H1 (cell line): ENCODE measurements around the gene OSBPL3. TPM values are rescaled to one million over a fixed set of nuclear protein-coding genes. Genes with fewer than 3 reads are reported as not detected.

Experiments used
- CTCF ChIA-PET: fragments of 300-600 bp; sonication (Branson Sonifier 250); formaldehyde crosslinking; loops from one replicate; lab custom pipeline; 2021; ENCODE audit not compliant: partially characterized antibody; lab: Charles Lee
- POLR2A ChIA-PET: fragments of 300-600 bp; sonication (Branson Sonifier 250); formaldehyde crosslinking; loops from one replicate; lab custom pipeline; 2021; ENCODE audit warnings: inconsistent platforms; ENCODE audit not compliant: partially characterized antibody; lab: Charles Lee
- DNase-seq, 2 experiments: peaks; one replicate each; pipeline versions ENCODE4 v3.0.0 to v3.0.0-alpha.2; 2010 to 2022; ENCODE audit warnings: low spot score in 2 of 2, low read depth in 1 of 2, mixed read lengths in 1 of 2
- FAIRE-seq: peaks from 2 replicates; lab custom pipeline; 2011; peaks lifted over from hg19 to GRCh38; lab: Jason Lieb, UNC
- H2AFZ ChIP-seq: 2 replicates; pipeline ENCODE4 v1.8.1; 2012; ENCODE audit warnings: low read length, inconsistent platforms
- H2AK5ac ChIP-seq: 2 replicates; pipeline ENCODE4 v1.6.1; 2013; ENCODE audit warnings: low read depth, low read length
- H2BK120ac ChIP-seq: replicated peaks from 2 replicates; pipeline ENCODE3; 2013; ENCODE audit warnings: low read depth, low read length, inconsistent platforms
- H2BK12ac ChIP-seq: 2 replicates; pipeline ENCODE4 v1.6.1; 2013; ENCODE audit warnings: low read depth, low read length
- H2BK15ac ChIP-seq: 2 replicates; pipeline ENCODE4 v1.6.1; 2013; ENCODE audit warnings: low read length
- H2BK20ac ChIP-seq: 2 replicates; pipeline ENCODE4 v1.6.1; 2013; ENCODE audit warnings: low read length
- H2BK5ac ChIP-seq: 2 replicates; pipeline ENCODE4 v1.6.1; 2013; ENCODE audit warnings: low read depth, low read length
- H3K14ac ChIP-seq: 2 replicates; pipeline ENCODE4 v1.6.1; 2013; ENCODE audit warnings: inconsistent platforms; ENCODE audit not compliant: insufficient read length
- H3K18ac ChIP-seq: 2 replicates; pipeline ENCODE4 v1.6.1; 2013; ENCODE audit warnings: low read length; ENCODE audit errors: extremely low read depth
- H3K23ac ChIP-seq: 2 replicates; pipeline ENCODE4 v1.6.1; 2013; ENCODE audit warnings: inconsistent platforms; ENCODE audit not compliant: insufficient read length
- H3K23me2 ChIP-seq: 2 replicates; pipeline ENCODE4 v1.6.1; 2013; ENCODE audit warnings: low read depth, low read length
- H3K27ac ChIP-seq: 2 replicates; pipeline ENCODE4 v1.6.1; 2011; ENCODE audit warnings: low read depth, low read length, inconsistent platforms
- H3K27me3 ChIP-seq, 4 experiments: replicated peaks in 1 of 4; 1 replicate in 1 of 4; 2 replicates in 3 of 4; pipeline versions ENCODE4 v1.6.1 to v1.8.1; 2011 to 2013; ENCODE audit warnings: low read length in 3 of 4, mild to moderate bottlenecking in 3 of 4, inconsistent platforms in 2 of 4, mixed read lengths in 2 of 4, moderate library complexity in 1 of 4; ENCODE audit not compliant: control insufficient read depth in 3 of 4, insufficient read depth in 3 of 4; ENCODE audit errors: extremely low read depth in 1 of 4
- H3K36me3 ChIP-seq, 4 experiments: 2 replicates each; pipeline versions ENCODE4 v1.6.1 to v1.8.1; 2011 to 2013; ENCODE audit warnings: mild to moderate bottlenecking in 4 of 4, low read length in 3 of 4, moderate library complexity in 2 of 4, control low read depth in 1 of 4, inconsistent platforms in 1 of 4; ENCODE audit not compliant: insufficient read depth in 4 of 4, control insufficient read depth in 2 of 4
- H3K4ac ChIP-seq: replicated peaks from 2 replicates; pipeline ENCODE3; 2013; ENCODE audit warnings: low read length, low read depth, mixed read lengths, inconsistent platforms; ENCODE audit not compliant: insufficient read length
- H3K4me1 ChIP-seq, 4 experiments: replicated peaks in 1 of 4; 1 replicate in 1 of 4; 2 replicates in 3 of 4; pipeline versions ENCODE4 v1.6.1 to v1.8.1; 2011 to 2013; ENCODE audit warnings: low read length in 3 of 4, inconsistent platforms in 2 of 4, mixed read lengths in 1 of 4; ENCODE audit not compliant: insufficient read depth in 4 of 4, control insufficient read depth in 3 of 4
- H3K4me2 ChIP-seq, 2 experiments: 2 replicates each; pipeline versions ENCODE4 v1.6.1 to v1.8.1; 2011 to 2013; ENCODE audit warnings: low read depth in 2 of 2, low read length in 2 of 2, control low read depth in 1 of 2, inconsistent platforms in 1 of 2, mild to moderate bottlenecking in 1 of 2; ENCODE audit not compliant: insufficient read depth in 1 of 2
- H3K4me3 ChIP-seq, 4 experiments: fragments of 200-600, 300-600 bp in 1 of 4; sonication (generic), shearing (Covaris generic), sonication (Bioruptor Twin) in 1 of 4; 2 replicates each; pipeline versions ENCODE4 v1.5.1 to v1.8.1; 2011 to 2016; ENCODE audit warnings: low read length in 4 of 4, low read depth in 3 of 4, control low read depth in 2 of 4, inconsistent platforms in 2 of 4, mild to moderate bottlenecking in 2 of 4, mixed read lengths in 1 of 4, moderate library complexity in 1 of 4; ENCODE audit not compliant: insufficient read depth in 2 of 4; ENCODE audit errors: extremely low read depth in 1 of 4
- H3K56ac ChIP-seq: replicated peaks from 2 replicates; pipeline ENCODE3; 2013; ENCODE audit warnings: low read depth, mild to moderate bottlenecking, mixed read lengths, low read length, inconsistent platforms; ENCODE audit not compliant: insufficient read length
- H3K79me1 ChIP-seq: 2 replicates; pipeline ENCODE4 v1.6.1; 2013; ENCODE audit warnings: low read depth, low read length, control low read depth
- H3K79me2 ChIP-seq, 2 experiments: 2 replicates each; pipeline versions ENCODE4 v1.6.1 to v1.8.1; 2012 to 2013; ENCODE audit warnings: low read length in 2 of 2, mild to moderate bottlenecking in 2 of 2, inconsistent platforms in 1 of 2; ENCODE audit not compliant: insufficient read depth in 2 of 2, control insufficient read depth in 1 of 2
- H3K9ac ChIP-seq, 4 experiments: replicated peaks in 1 of 4; 1 replicate in 1 of 4; 2 replicates in 3 of 4; pipeline versions ENCODE4 v1.6.1 to v1.8.1; 2011 to 2013; ENCODE audit warnings: low read depth in 3 of 4, low read length in 3 of 4, control low read depth in 2 of 4, mild to moderate bottlenecking in 2 of 4, moderate library complexity in 2 of 4, inconsistent platforms in 1 of 4; ENCODE audit errors: extremely low read depth in 1 of 4
- H3K9me3 ChIP-seq, 2 experiments: 2 replicates each; pipeline versions ENCODE4 v1.6.1 to v1.8.1; 2012 to 2013; ENCODE audit warnings: mild to moderate bottlenecking in 2 of 2, moderate library complexity in 2 of 2, control low read depth in 1 of 2, inconsistent platforms in 1 of 2, low read depth in 1 of 2, low read length in 1 of 2, mixed read lengths in 1 of 2; ENCODE audit not compliant: insufficient read depth in 2 of 2
- H4K20me1 ChIP-seq, 2 experiments: replicated peaks in 1 of 2; 2 replicates each; pipeline versions ENCODE3 to v1.8.1; 2011 to 2013; ENCODE audit warnings: inconsistent platforms in 2 of 2, low read length in 2 of 2, mild to moderate bottlenecking in 1 of 2; ENCODE audit not compliant: insufficient read depth in 2 of 2, control insufficient read depth in 1 of 2
- H4K5ac ChIP-seq: 2 replicates; pipeline ENCODE4 v1.6.1; 2013; ENCODE audit warnings: low read length, low read depth, mixed read lengths, inconsistent platforms; ENCODE audit not compliant: insufficient read length
- H4K8ac ChIP-seq: 2 replicates; pipeline ENCODE4 v1.8.0; 2013; ENCODE audit warnings: mild to moderate bottlenecking, moderate library complexity, low read length, inconsistent platforms; ENCODE audit not compliant: insufficient read depth; ENCODE audit errors: extremely low read depth
- H4K91ac ChIP-seq: replicated peaks from 2 replicates; pipeline ENCODE3; 2013; ENCODE audit warnings: low read length, mixed read lengths, inconsistent platforms; ENCODE audit not compliant: insufficient read length
- CBX8 ChIP-seq: fragments of 300-800, 300-1000 bp; sonication (generic); IDR thresholded peaks from 2 replicates; pipeline ENCODE4 v1.7.1; 2016; ENCODE audit warnings: low read depth, low read length, borderline replicate concordance
- CHD1 ChIP-seq: IDR thresholded peaks from 2 replicates; pipeline ENCODE4 v1.6.1; 2012; ENCODE audit warnings: low read depth, low read length, improper control_type of control experiment
- HDAC2 ChIP-seq, 2 experiments: fragments of 300-600 bp in 1 of 2; sonication (generic) in 1 of 2; IDR thresholded peaks; 2 replicates each; pipeline ENCODE4 v1.6.1; 2011 to 2012; ENCODE audit warnings: low read depth in 2 of 2, low read length in 2 of 2, mild to moderate bottlenecking in 2 of 2, moderate library complexity in 2 of 2, borderline replicate concordance in 1 of 2, inconsistent platforms in 1 of 2
- HDAC6 ChIP-seq: IDR thresholded peaks from one replicate; pipeline ENCODE4 v1.7.1; 2012; ENCODE audit warnings: low read depth, mild to moderate bottlenecking, inconsistent platforms, low read length, moderate library complexity
- KDM1A ChIP-seq: fragments of 200-600, 300-600 bp; sonication (generic); IDR thresholded peaks from 2 replicates; pipeline ENCODE4 v1.7.1; 2016; ENCODE audit warnings: mild to moderate bottlenecking, low read length, borderline replicate concordance
- NANOG ChIP-seq: IDR thresholded peaks from 2 replicates; pipeline ENCODE4 v1.6.1; 2011; ENCODE audit warnings: low read length, low read depth, mild to moderate bottlenecking, inconsistent platforms; ENCODE audit not compliant: insufficient read depth, poor library complexity, severe bottlenecking
- RAD21 ChIP-seq, 2 experiments: IDR thresholded peaks in 1 of 2; conservative IDR thresholded peaks in 1 of 2; 2 replicates each; pipeline ENCODE4 v1.6.1; 2011; ENCODE audit warnings: low read depth in 2 of 2, low read length in 2 of 2, improper control_type of control experiment in 1 of 2, inconsistent platforms in 1 of 2, mild to moderate bottlenecking in 1 of 2, moderate library complexity in 1 of 2
- SAP30 ChIP-seq: fragments of 300-600 bp; sonication (generic); IDR thresholded peaks from 2 replicates; pipeline ENCODE4 v1.7.1; 2012; ENCODE audit warnings: low read length, moderate library complexity, mild to moderate bottlenecking, inconsistent platforms; ENCODE audit not compliant: insufficient read depth, insufficient replicate concordance
- SIN3A ChIP-seq, 2 experiments: IDR thresholded peaks in 1 of 2; conservative IDR thresholded peaks in 1 of 2; 2 replicates each; pipeline ENCODE4 v1.6.1; 2011 to 2012; ENCODE audit warnings: low read length in 2 of 2, improper control_type of control experiment in 1 of 2, low read depth in 1 of 2, mild to moderate bottlenecking in 1 of 2
- SP4 ChIP-seq: IDR thresholded peaks from 2 replicates; pipeline ENCODE4 v1.6.1; 2012; ENCODE audit warnings: low read length, inconsistent platforms
- SUZ12 ChIP-seq: fragments of 200-600 bp; sonication (generic); IDR thresholded peaks from 2 replicates; pipeline ENCODE4 v1.6.1; 2012; ENCODE audit warnings: mild to moderate bottlenecking, inconsistent platforms, low read length, moderate library complexity, mixed read lengths
- YY1 ChIP-seq: IDR thresholded peaks from 2 replicates; pipeline ENCODE4 v1.6.1; 2011; ENCODE audit warnings: low read depth, mild to moderate bottlenecking, low read length
- ZNF274 ChIP-seq: IDR thresholded peaks from 2 replicates; pipeline ENCODE4 v1.7.0; 2012; ENCODE audit warnings: low read length, borderline replicate concordance; ENCODE audit errors: extremely low read depth
- WGBS, 2 experiments: shearing (Covaris generic) in 1 of 2; methylation state at CpG; one replicate each; pipeline versions ENCODE4 v1.1.6 to v1.1.7; 2013 to 2015; ENCODE audit warnings: low lambda C conversion rate in 2 of 2, mixed read lengths in 2 of 2, inconsistent platforms in 1 of 2, low coverage in 1 of 2, missing lambda C conversion rate in 1 of 2; ENCODE audit not compliant: insufficient replicate concordance in 2 of 2, insufficient coverage in 1 of 2, insufficient read length in 1 of 2; ENCODE audit errors: extremely low coverage in 1 of 2, missing lambda C conversion rate in 1 of 2; 5-methylcytosine and 5-hydroxymethylcytosine counted together
- polyA plus RNA-seq, 7 experiments: library from polyadenylated mRNA; depleted of rRNA in 3 of 7; stranded (reverse) in 5 of 7; unstranded in 2 of 7; fragments of >200 nt in 5 of 7; fragments of 200-250 nt in 2 of 7; gene quantifications; 1 replicate in 5 of 7; 2 replicates in 1 of 7; 4 replicates in 1 of 7; pipeline versions ENCODE4 v1.2.1 to v1.2.3, GENCODE V29; 2011 to 2013; ENCODE audit warnings: missing spikeins in 2 of 7, mixed read lengths in 2 of 7
- total RNA-seq: library from RNA; stranded (reverse); fragmentation: NEBNext Ultra II Directional; extraction: Animal tissue kit (Norgen Biotek cat#: 25700); gene quantifications from 2 replicates; pipeline ENCODE4 v1.2.1, GENCODE V29; 2021

OSBPL3 gene
- total and polyA plus RNA-seq, 2 of the 8 experiments (the other 6 are each of a cell fraction or from before 2014, with no cell fraction given), result 2.8 to 13.9 TPM

- Histone ChIP-seq H3K27me3 (no peaks in the 10 kb centered on the region), H3K79me1 (peaks cover 2% of the 10 kb centered on the region; the same call in 1 of the 2 replicates), H4K5ac (no peak overlapping the region), H2AFZ (no peak overlapping the region), H4K8ac (no peak overlapping the region), H2AK5ac (no peak overlapping the region), H3K79me2 (peaks cover 0 to 32% of the 10 kb centered on the region in 2 experiments; a peak in 1 of 4 replicates), H3K4ac (no peak overlapping the region), H3K14ac (no peak overlapping the region), H2BK120ac (no peak overlapping the region), H3K27ac (no peak overlapping the region), H3K56ac (no peak overlapping the region), H2BK20ac (no peak overlapping the region), H3K4me2 (no peak overlapping the region), H3K9ac (no peak overlapping the region), H3K36me3 (no peaks in the 10 kb centered on the region), H3K18ac (no peak overlapping the region), H4K91ac (no peak overlapping the region), H3K23ac (no peak overlapping the region), H4K20me1 (peaks cover 0 to 2% of the 10 kb centered on the region in 2 experiments), H2BK12ac (no peak overlapping the region), H3K4me1 (peaks cover 0 to 6% (median under 1%) of the 10 kb centered on the region in 4 experiments; a peak in 3 of 7 replicates), H3K9me3 (no peaks in the 10 kb centered on the region), H2BK5ac (no peak overlapping the region), H3K4me3 (no peak overlapping the region), H3K23me2 (no peaks in the 10 kb centered on the region), H2BK15ac (no peak overlapping the region)
- 85% methylated on average over 2 of the region's 2 CpGs; no CpG with 5 or more reads in 1 of the 2 experiments for WGBS, 2 experiments
- DNase-seq, result no peak
- POLR2A ChIA-PET, result no interaction called here
- CTCF ChIA-PET, result interaction anchor here (0.9 to 1.5 kb wide), 5 partner anchors 14 to 144 kb away, joined by 3 to 7 read pairs (median 4); no protein-coding TSS in a partner anchor
- FAIRE-seq, result no peak
- TF ChIP-seq CHD1, result no peak
- no peak for TF ChIP-seq RAD21 (IDR thresholded peaks at IDR 0.05 in 1 of 2, conservative IDR thresholded peaks at IDR 0.05 in 1 of 2; ENCODE audit: low read depth in 2 of 2, low read length in 2 of 2)
- TF ChIP-seq YY1, result no peak
- no peak for TF ChIP-seq SUZ12
- no peak for TF ChIP-seq NANOG
- TF ChIP-seq HDAC2 (IDR thresholded peaks at IDR 0.05; ENCODE audit: borderline replicate concordance in 1 of 2, low read depth in 2 of 2, low read length in 2 of 2), result no peak
- no peak for TF ChIP-seq SAP30
- TF ChIP-seq HDAC6, result no peak
- TF ChIP-seq SIN3A (conservative IDR thresholded peaks at IDR 0.05 in 1 of 2, IDR thresholded peaks at IDR 0.05 in 1 of 2; ENCODE audit: low read depth in 1 of 2, low read length in 2 of 2), result no peak
- no peak for TF ChIP-seq CBX8
- TF ChIP-seq KDM1A, result no peak
- TF ChIP-seq ZNF274, result no peak
- no peak for TF ChIP-seq SP4
These were observed 15.8 kb downstream of the OSBPL3 start for GRCh38 chr7:24964191-24964590.
